ENCODE results near the gene GRM1. TPM values are rescaled to one million over a fixed set of nuclear protein-coding genes. Genes with fewer than 3 reads are reported as not detected.

Gene GRM1
- total and polyA plus RNA-seq, 9 of the 15 experiments (the other 6 are each of a cell fraction or from before 2014, with no cell fraction given), result not detected

DNA sequence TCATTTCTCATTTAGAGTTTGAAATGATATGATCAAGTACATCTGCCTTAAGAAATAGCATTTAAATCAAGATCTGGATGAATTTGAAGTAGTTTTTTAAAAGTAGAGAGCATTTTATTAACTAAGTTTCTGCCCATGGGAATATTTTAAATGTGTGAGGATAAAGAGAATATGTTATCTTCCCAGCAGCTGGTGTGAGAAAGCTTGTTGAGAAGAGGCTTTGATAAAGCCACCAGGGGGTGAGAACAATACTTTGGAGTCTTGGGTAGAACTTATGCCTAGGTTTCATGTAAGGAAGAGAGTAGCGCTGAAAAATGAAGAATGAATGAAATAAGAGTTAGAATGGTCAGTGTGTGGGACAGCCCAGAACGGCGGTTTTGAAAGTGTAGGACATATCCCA lies 190.2 kb downstream of the GRM1 start (continued):
- TF ChIP-seq MEF2A (IDR thresholded peaks at IDR 0.05; ENCODE audit: control insufficient read depth, low read depth, low read length) (no peak), MAFG (tag; conservative IDR thresholded peaks at IDR 0.05) (no peak), EP300 (IDR thresholded peaks at IDR 0.05; ENCODE audit: low read length) (no peak)
- TF ChIP-seq, protein P1, sequence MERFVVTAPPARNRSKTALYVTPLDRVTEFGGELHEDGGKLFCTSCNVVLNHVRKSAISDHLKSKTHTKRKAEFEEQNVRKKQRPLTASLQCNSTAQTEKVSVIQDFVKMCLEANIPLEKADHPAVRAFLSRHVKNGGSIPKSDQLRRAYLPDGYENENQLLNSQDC (CRISPR knock-in tag; IDR thresholded peaks at IDR 0.05), result no peak
- TF ChIP-seq, protein P2, sequence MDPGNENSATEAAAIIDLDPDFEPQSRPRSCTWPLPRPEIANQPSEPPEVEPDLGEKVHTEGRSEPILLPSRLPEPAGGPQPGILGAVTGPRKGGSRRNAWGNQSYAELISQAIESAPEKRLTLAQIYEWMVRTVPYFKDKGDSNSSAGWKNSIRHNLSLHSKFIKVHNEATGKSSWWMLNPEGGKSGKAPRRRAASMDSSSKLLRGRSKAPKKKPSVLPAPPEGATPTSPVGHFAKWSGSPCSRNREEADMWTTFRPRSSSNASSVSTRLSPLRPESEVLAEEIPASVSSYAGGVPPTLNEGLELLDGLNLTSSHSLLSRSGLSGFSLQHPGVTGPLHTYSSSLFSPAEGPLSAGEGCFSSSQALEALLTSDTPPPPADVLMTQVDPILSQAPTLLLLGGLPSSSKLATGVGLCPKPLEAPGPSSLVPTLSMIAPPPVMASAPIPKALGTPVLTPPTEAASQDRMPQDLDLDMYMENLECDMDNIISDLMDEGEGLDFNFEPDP (CRISPR knock-in tag; IDR thresholded peaks at IDR 0.05), result no peak
- TF ChIP-seq, protein P3, sequence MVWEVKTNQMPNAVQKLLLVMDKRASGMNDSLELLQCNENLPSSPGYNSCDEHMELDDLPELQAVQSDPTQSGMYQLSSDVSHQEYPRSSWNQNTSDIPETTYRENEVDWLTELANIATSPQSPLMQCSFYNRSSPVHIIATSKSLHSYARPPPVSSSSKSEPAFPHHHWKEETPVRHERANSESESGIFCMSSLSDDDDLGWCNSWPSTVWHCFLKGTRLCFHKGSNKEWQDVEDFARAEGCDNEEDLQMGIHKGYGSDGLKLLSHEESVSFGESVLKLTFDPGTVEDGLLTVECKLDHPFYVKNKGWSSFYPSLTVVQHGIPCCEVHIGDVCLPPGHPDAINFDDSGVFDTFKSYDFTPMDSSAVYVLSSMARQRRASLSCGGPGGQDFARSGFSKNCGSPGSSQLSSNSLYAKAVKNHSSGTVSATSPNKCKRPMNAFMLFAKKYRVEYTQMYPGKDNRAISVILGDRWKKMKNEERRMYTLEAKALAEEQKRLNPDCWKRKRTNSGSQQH (CRISPR knock-in tag; IDR thresholded peaks at IDR 0.05), result no peak

DNA sequence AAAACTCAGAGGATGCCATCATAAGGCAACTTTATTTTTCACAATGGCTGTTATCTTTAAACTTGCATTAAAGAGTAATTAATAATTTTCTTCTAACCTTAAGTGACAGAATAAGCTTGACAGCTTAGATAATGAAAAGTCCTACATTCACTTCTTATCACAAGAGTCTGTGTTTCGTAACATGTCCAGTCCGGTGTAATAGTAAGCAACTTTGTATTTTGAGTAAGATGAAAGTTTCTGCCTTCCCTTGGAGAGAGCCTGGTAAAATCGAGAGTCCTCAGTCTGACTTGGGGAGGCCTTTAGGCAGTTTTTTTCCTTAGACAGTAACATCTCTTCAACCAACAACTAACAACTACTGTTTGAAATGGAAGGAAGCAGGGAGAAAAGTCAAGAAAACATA lies 195.6 kb downstream of the GRM1 start:
- no TSS peak for BruUV-seq (replicated peaks)
- no peak for FAIRE-seq
- no peak for DNase-seq (ENCODE audit: extremely low read depth in 1 of 4, low spot score in 3 of 4)
- TF ChIP-seq ZBED1 (IDR thresholded peaks at IDR 0.05) (no peak), RBM14 (IDR thresholded peaks at IDR 0.05; ENCODE audit: borderline replicate concordance, insufficient read depth, low read depth, low read length) (no peak), GABPB2 (CRISPR knock-in tag; conservative IDR thresholded peaks at IDR 0.05) (no peak), XRCC4 (IDR thresholded peaks at IDR 0.05; ENCODE audit: extremely low read depth, insufficient read depth, insufficient read length) (no peak), ZNF57 (CRISPR knock-in tag; IDR thresholded peaks at IDR 0.05) (no peak)
- TF ChIP-seq, protein P4, sequence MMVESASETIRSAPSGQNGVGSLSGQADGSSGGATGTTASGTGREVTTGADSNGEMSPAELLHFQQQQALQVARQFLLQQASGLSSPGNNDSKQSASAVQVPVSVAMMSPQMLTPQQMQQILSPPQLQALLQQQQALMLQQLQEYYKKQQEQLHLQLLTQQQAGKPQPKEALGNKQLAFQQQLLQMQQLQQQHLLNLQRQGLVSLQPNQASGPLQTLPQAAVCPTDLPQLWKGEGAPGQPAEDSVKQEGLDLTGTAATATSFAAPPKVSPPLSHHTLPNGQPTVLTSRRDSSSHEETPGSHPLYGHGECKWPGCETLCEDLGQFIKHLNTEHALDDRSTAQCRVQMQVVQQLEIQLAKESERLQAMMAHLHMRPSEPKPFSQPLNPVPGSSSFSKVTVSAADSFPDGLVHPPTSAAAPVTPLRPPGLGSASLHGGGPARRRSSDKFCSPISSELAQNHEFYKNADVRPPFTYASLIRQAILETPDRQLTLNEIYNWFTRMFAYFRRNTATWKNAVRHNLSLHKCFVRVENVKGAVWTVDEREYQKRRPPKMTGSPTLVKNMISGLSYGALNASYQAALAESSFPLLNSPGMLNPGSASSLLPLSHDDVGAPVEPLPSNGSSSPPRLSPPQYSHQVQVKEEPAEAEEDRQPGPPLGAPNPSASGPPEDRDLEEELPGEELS (CRISPR knock-in tag; IDR thresholded peaks at IDR 0.05; ENCODE audit: borderline replicate concordance), result no peak
- TF ChIP-seq, protein P5, sequence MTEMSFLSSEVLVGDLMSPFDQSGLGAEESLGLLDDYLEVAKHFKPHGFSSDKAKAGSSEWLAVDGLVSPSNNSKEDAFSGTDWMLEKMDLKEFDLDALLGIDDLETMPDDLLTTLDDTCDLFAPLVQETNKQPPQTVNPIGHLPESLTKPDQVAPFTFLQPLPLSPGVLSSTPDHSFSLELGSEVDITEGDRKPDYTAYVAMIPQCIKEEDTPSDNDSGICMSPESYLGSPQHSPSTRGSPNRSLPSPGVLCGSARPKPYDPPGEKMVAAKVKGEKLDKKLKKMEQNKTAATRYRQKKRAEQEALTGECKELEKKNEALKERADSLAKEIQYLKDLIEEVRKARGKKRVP (CRISPR knock-in tag; IDR thresholded peaks at IDR 0.05), result no peak
- TF ChIP-seq, protein P6, sequence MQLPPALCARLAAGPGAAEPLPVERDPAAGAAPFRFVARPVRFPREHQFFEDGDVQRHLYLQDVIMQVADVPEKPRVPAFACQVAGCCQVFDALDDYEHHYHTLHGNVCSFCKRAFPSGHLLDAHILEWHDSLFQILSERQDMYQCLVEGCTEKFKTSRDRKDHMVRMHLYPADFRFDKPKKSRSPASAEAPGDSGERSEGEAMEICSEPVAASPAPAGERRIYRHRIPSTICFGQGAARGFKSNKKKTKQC (CRISPR knock-in tag; IDR thresholded peaks at IDR 0.05), result no peak

More for the DNA sequence above, 195.6 kb downstream of the GRM1 start:
- Histone ChIP-seq H3K4me1 (replicated peaks in 1 of 2; ENCODE audit: control insufficient read depth in 2 of 2, insufficient read depth in 2 of 2, low read length in 2 of 2) (no peaks in the 10 kb centered on the region), H3K36me3 (ENCODE audit: control insufficient read depth, insufficient read depth, low read length) (no peaks in the 10 kb centered on the region), H2AFZ (ENCODE audit: low read depth, low read length) (no peak overlapping the region), H3K9me1 (ENCODE audit: control insufficient read depth, insufficient read depth, low read length) (no peaks in the 10 kb centered on the region), H3K9me3 (replicated peaks; ENCODE audit: control insufficient read depth, insufficient read depth, low read depth, low read length) (no peaks in the 10 kb centered on the region), H3K9ac (ENCODE audit: insufficient read depth in 1 of 2, low read depth in 2 of 2, low read length in 2 of 2) (no peak overlapping the region), H3K4me3 (no peak overlapping the region), H3K4me2 (ENCODE audit: insufficient read depth, low read length) (no peak overlapping the region), H3K27ac (ENCODE audit: extremely low read depth, low read depth, low read length) (no peak overlapping the region), H3K27me3 (ENCODE audit: control insufficient read depth in 2 of 2, insufficient read depth in 2 of 2, low read length in 2 of 2) (no peaks in the 10 kb centered on the region), H4K20me1 (replicated peaks; ENCODE audit: control insufficient read depth, insufficient read depth, low read length) (no peaks in the 10 kb centered on the region), H3K79me2 (ENCODE audit: control insufficient read depth, insufficient read depth, low read length) (no peaks in the 10 kb centered on the region)
- CTCF ChIA-PET (ENCODE audit: low intra/inter-chr PET ratio), result no interaction called here
- intact Hi-C loops (cut with micrococcal nuclease) (no loop called here), in situ Hi-C loops (cut with MboI) (no loop called here)
- 0% methylated on average over 3 of the region's 3 CpGs for WGBS (ENCODE audit: insufficient coverage, low coverage, missing lambda C conversion rate)
- ATAC-seq, result no peak
- POLR2A ChIA-PET, result no interaction called here
